Measurements from ENCODE around the gene LUZP2.

The LUZP2 gene

GRCh38 chr11:24513479-24514218 is 16.8 kb downstream of the LUZP2 start:
- TF ChIP-seq POLR2AphosphoS5 (IDR thresholded peaks at IDR 0.05; ENCODE audit: low read depth, low read length) (no peak), TAF1 (IDR thresholded peaks at IDR 0.05; ENCODE audit: borderline replicate concordance, low read depth, low read length) (no peak), POLR2A (IDR thresholded peaks at IDR 0.05; ENCODE audit: low read depth, low read length) (no peak)
- no peak for DNase-seq (ENCODE audit: insufficient read length)
- peak; percentile 9 for FAIRE-seq

GRCh38 chr11:24514219-24514594 is 17.4 kb downstream of the LUZP2 start:
- FAIRE-seq: no peak
- TF ChIP-seq POLR2A (IDR thresholded peaks at IDR 0.05; ENCODE audit: low read depth, low read length) (no peak), TAF1 (IDR thresholded peaks at IDR 0.05; ENCODE audit: borderline replicate concordance, low read depth, low read length) (no peak), POLR2AphosphoS5 (IDR thresholded peaks at IDR 0.05; ENCODE audit: low read depth, low read length) (no peak)

GRCh38 chr11:24515632-24516031 is 18.8 kb downstream of the LUZP2 start:
- DNase-seq (ENCODE audit: insufficient read length): no peak
- no peak for TF ChIP-seq POLR2AphosphoS5 (IDR thresholded peaks at IDR 0.05; ENCODE audit: low read depth, low read length)
- TF ChIP-seq POLR2A (IDR thresholded peaks at IDR 0.05; ENCODE audit: low read depth, low read length): no peak
- TF ChIP-seq TAF1 (IDR thresholded peaks at IDR 0.05; ENCODE audit: borderline replicate concordance, low read depth, low read length): no peak
- no peak for FAIRE-seq

More at GRCh38 chr11:24514219-24514594, 17.4 kb downstream of the LUZP2 start:
- DNase-seq (ENCODE audit: insufficient read length): no peak

GRCh38 chr11:24516638-24517037 is 19.8 kb downstream of the LUZP2 start:
- TF ChIP-seq TAF1 (IDR thresholded peaks at IDR 0.05; ENCODE audit: borderline replicate concordance, low read depth, low read length): no peak
- no peak for TF ChIP-seq POLR2AphosphoS5 (IDR thresholded peaks at IDR 0.05; ENCODE audit: low read depth, low read length)
- TF ChIP-seq POLR2A (IDR thresholded peaks at IDR 0.05; ENCODE audit: low read depth, low read length): no peak
- FAIRE-seq (no peak), DNase-seq (ENCODE audit: insufficient read length) (no peak)

- FAIRE-seq (no peak), DNase-seq (ENCODE audit: insufficient read length) (no peak)
- TF ChIP-seq POLR2AphosphoS5 (IDR thresholded peaks at IDR 0.05; ENCODE audit: low read depth, low read length) (no peak), POLR2A (IDR thresholded peaks at IDR 0.05; ENCODE audit: low read depth, low read length) (no peak), TAF1 (IDR thresholded peaks at IDR 0.05; ENCODE audit: borderline replicate concordance, low read depth, low read length) (no peak)
Measured at GRCh38 chr11:24521601-24522000, 24.7 kb downstream of the LUZP2 start.

- TF ChIP-seq POLR2A (IDR thresholded peaks at IDR 0.05; ENCODE audit: low read depth, low read length): no peak
- no peak for TF ChIP-seq POLR2AphosphoS5 (IDR thresholded peaks at IDR 0.05; ENCODE audit: low read depth, low read length)
- no peak for TF ChIP-seq TAF1 (IDR thresholded peaks at IDR 0.05; ENCODE audit: borderline replicate concordance, low read depth, low read length)
- no peak for DNase-seq (ENCODE audit: insufficient read length)
- no peak for FAIRE-seq
Measured at GRCh38 chr11:24524156-24524555, 27.3 kb downstream of the LUZP2 start.

GRCh38 chr11:24531528-24531927 is 34.7 kb downstream of the LUZP2 start:
- TF ChIP-seq TAF1 (IDR thresholded peaks at IDR 0.05; ENCODE audit: borderline replicate concordance, low read depth, low read length): no peak
- TF ChIP-seq POLR2AphosphoS5 (IDR thresholded peaks at IDR 0.05; ENCODE audit: low read depth, low read length): no peak
- TF ChIP-seq POLR2A (IDR thresholded peaks at IDR 0.05; ENCODE audit: low read depth, low read length): no peak
- DNase-seq (ENCODE audit: insufficient read length): no peak
- FAIRE-seq: no peak

- no peak for FAIRE-seq
- no peak for TF ChIP-seq TAF1 (IDR thresholded peaks at IDR 0.05; ENCODE audit: borderline replicate concordance, low read depth, low read length)
Measured at GRCh38 chr11:24543771-24544170, 46.9 kb downstream of the LUZP2 start.

GRCh38 chr11:24556693-24557092 is 59.8 kb downstream of the LUZP2 start:
- no peak for TF ChIP-seq TAF1 (IDR thresholded peaks at IDR 0.05; ENCODE audit: borderline replicate concordance, low read depth, low read length)
- TF ChIP-seq POLR2A (IDR thresholded peaks at IDR 0.05; ENCODE audit: low read depth, low read length): no peak
- no peak for TF ChIP-seq POLR2AphosphoS5 (IDR thresholded peaks at IDR 0.05; ENCODE audit: low read depth, low read length)
- FAIRE-seq: no peak
- DNase-seq (ENCODE audit: insufficient read length): no peak

More at GRCh38 chr11:24543771-24544170, 46.9 kb downstream of the LUZP2 start:
- DNase-seq (ENCODE audit: insufficient read length): no peak

- DNase-seq (ENCODE audit: insufficient read length): no peak
- no peak for FAIRE-seq
- TF ChIP-seq TAF1 (IDR thresholded peaks at IDR 0.05; ENCODE audit: borderline replicate concordance, low read depth, low read length) (no peak), POLR2AphosphoS5 (IDR thresholded peaks at IDR 0.05; ENCODE audit: low read depth, low read length) (no peak), POLR2A (IDR thresholded peaks at IDR 0.05; ENCODE audit: low read depth, low read length) (no peak)
Measured at GRCh38 chr11:24559315-24559714, 62.5 kb downstream of the LUZP2 start.

GRCh38 chr11:24560324-24560723 is 63.5 kb downstream of the LUZP2 start:
- FAIRE-seq (no peak), DNase-seq (ENCODE audit: insufficient read length) (no peak)
- TF ChIP-seq TAF1 (IDR thresholded peaks at IDR 0.05; ENCODE audit: borderline replicate concordance, low read depth, low read length): no peak
- TF ChIP-seq POLR2AphosphoS5 (IDR thresholded peaks at IDR 0.05; ENCODE audit: low read depth, low read length): no peak
- no peak for TF ChIP-seq POLR2A (IDR thresholded peaks at IDR 0.05; ENCODE audit: low read depth, low read length)

- no peak for DNase-seq (ENCODE audit: insufficient read length)
- FAIRE-seq: no peak
- TF ChIP-seq POLR2A (IDR thresholded peaks at IDR 0.05; ENCODE audit: low read depth, low read length) (no peak), TAF1 (IDR thresholded peaks at IDR 0.05; ENCODE audit: borderline replicate concordance, low read depth, low read length) (no peak), POLR2AphosphoS5 (IDR thresholded peaks at IDR 0.05; ENCODE audit: low read depth, low read length) (no peak)
Measured at GRCh38 chr11:24567380-24567779, 70.5 kb downstream of the LUZP2 start.
